Cardiac muscle cell (in vitro differentiated cells and primary cell): ENCODE data around the gene ZNF391. TPM values are rescaled to one million over a fixed set of nuclear protein-coding genes. Genes with fewer than 3 reads are reported as not detected.

Experiments used
- DNase-seq, 2 donors: peaks; one replicate each; pipeline versions ENCODE4 v3.0.0 to v3.0.0-alpha.2; 2010 to 2017; ENCODE audit warnings: low read depth in 1 of 2, low spot score in 1 of 2
- H3K27ac ChIP-seq: fragments of 200-600 bp; sonication (generic); 2 replicates; pipeline ENCODE4 v1.5.1; 2016
- H3K27me3 ChIP-seq: fragments of 200-600 bp; sonication (generic); 2 replicates; pipeline ENCODE4 v1.6.0; 2016; ENCODE audit warnings: control low read depth
- H3K36me3 ChIP-seq: fragments of 200-600 bp; sonication (generic); 2 replicates; pipeline ENCODE4 v1.5.1; 2016; ENCODE audit warnings: control low read depth
- H3K4me1 ChIP-seq: fragments of 200-600 bp; sonication (generic); 2 replicates; pipeline ENCODE4 v1.8.1; 2017; ENCODE audit warnings: low read depth, mild to moderate bottlenecking, mixed run types
- H3K4me3 ChIP-seq: fragments of 200-600 bp; sonication (generic); 2 replicates; pipeline ENCODE4 v1.5.1; 2016; ENCODE audit warnings: mild to moderate bottlenecking
- H3K9me3 ChIP-seq: fragments of 200-600 bp; sonication (generic); 2 replicates; pipeline ENCODE4 v1.5.1; 2017; ENCODE audit warnings: low read depth, mild to moderate bottlenecking, control low read depth
- CTCF ChIP-seq: IDR thresholded peaks from 2 replicates; pipeline ENCODE4 v1.5.1; 2012; ENCODE audit warnings: low read depth, mild to moderate bottlenecking, low read length
- polyA plus RNA-seq: library from polyadenylated mRNA; unstranded; fragments of >200 nt; fragmentation: Nextera tagmentation; extraction: Ambion mirVana; gene quantifications from 2 replicates; pipeline ENCODE4 v1.2.1, GENCODE V29; 2016
- total RNA-seq: library from RNA; depleted of rRNA; stranded (reverse); fragments of >200 nt; gene quantifications from 2 replicates; pipeline ENCODE4 v1.2.3, GENCODE V29; 2016

ZNF391 gene
- total and polyA plus RNA-seq, 2 experiments from 2014 or later = 5.4 to 12.9 TPM

DNA sequence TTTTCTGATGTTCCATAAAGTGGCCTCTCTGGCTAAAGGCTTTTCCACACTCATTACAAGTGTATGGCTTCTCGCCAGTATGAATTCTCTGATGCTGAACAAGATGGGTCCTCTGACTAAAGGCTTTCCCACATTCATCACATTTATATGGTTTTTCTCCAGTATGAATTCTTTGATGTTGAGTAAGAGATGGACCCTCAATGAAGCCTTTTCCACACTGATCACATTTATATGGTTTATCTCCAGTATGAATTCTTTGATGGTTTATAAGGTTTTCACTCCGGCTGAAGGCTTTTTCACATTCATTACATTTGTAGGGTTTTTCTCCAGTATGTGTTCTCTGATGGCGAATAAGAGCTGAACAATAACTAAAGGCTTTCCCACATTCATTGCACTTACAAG lies 63.9 kb downstream of the ZNF391 start:
- TF ChIP-seq CTCF = no peak
- Histone ChIP-seq H3K9me3 (peaks cover 11% of the 10 kb centered on the region), H3K36me3 (peaks cover 48% of the 10 kb centered on the region), H3K4me3 (no peak overlapping the region), H3K4me1 (no peaks in the 10 kb centered on the region), H3K27me3 (no peaks in the 10 kb centered on the region), H3K27ac (no peak overlapping the region)
- no peak for DNase-seq

Other genes starting within 250 kb of the ZNF391 start
- 4.4 and 9.9 TPM in 2 replicates for gene PRSS16, start 141.1 kb upstream of the ZNF391 start, total RNA-seq
- gene PRSS16, start 141.1 kb upstream of the ZNF391 start, polyA plus RNA-seq = 2.7 and 5.2 TPM in 2 replicates
- 0.18 TPM in 1 of 2 replicates, not detected in the other for gene POM121L2, start 76.5 kb upstream of the ZNF391 start, total RNA-seq
- gene POM121L2, start 76.5 kb upstream of the ZNF391 start, polyA plus RNA-seq = 0.60 TPM in 1 of 2 replicates, not detected in the other
- 4.9 and 6.4 TPM in 2 replicates for gene ZNF184, start 84.3 kb downstream of the ZNF391 start, total RNA-seq
- 5.1 and 5.8 TPM in 2 replicates for gene ZNF184, start 84.3 kb downstream of the ZNF391 start, polyA plus RNA-seq